K562 treated with DMSO at 1 percent for 12 hours (cell line): ENCODE measurements around the gene FAM222B. TPM values are rescaled to one million over a fixed set of nuclear protein-coding genes. Genes with fewer than 3 reads are reported as not detected.

ENCODE experiments used
- total RNA-seq: library from RNA; unstranded; fragments of 300-600 nt; gene quantifications from 2 replicates; pipeline ENCODE4 v1.2.3, GENCODE V29; 2022; ENCODE audit not compliant: insufficient read depth

FAM222B gene, protein sequence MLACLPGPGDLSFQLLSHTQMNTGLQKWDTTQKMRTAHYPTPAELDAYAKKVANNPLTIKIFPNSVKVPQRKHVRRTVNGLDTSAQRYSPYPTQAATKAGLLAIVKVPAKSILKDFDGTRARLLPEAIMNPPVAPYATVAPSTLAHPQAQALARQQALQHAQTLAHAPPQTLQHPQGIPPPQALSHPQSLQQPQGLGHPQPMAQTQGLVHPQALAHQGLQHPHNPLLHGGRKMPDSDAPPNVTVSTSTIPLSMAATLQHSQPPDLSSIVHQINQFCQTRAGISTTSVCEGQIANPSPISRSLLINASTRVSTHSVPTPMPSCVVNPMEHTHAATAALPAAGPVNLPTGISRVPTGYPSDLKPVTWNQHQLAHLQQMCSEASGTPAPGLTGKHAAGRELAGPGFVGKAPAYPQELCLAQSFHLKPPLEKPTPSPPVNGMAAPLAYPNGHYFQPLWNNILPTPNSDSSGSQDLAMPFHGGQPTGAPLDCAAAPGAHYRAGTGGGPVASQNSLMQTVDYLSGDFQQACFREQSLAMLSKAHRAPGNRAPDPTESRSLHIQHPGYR
- total RNA-seq, result 6.6 and 34.6 TPM in 2 replicates

DNA sequence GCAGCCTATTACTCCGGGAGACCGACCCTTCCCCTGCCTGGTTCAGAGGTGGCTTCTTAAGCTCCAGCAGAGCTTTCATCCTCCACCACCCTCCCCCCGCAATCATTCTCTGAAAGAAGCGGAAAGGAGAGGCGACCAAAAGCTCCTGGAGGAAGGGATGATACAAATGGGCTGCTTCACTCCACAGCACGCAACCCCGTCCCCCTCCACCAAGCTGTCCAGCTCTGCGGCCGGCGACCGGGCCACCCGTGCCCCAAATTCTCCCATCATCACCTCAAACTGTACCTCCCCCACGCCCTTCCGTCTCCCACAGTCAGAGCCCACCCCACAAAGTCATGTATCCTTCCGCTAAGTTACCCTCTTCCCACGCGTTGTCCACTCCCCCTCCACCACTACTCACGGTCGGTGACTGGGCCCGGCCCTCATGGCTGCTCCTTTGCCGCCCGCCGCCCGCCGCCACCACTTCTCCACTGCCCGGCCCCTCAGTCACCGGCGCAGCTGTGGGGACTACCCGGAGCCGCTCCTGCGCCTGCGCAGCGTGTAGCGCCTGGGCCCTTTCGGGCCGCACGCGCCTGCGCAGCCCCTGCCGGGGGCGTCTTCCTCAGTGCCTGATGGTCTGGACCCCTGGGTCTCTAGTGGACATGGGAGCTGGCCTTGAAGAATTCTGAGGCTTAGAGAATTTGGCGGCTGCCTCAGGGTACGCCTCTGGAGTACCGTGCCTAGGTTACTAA, at the start of gene FAM222B:
FAM222B (minus strand) TSS at position 509 of the 731 bp plus-strand sequence. CDS start 76,123 bp downstream, outside the sequence.

DNA sequence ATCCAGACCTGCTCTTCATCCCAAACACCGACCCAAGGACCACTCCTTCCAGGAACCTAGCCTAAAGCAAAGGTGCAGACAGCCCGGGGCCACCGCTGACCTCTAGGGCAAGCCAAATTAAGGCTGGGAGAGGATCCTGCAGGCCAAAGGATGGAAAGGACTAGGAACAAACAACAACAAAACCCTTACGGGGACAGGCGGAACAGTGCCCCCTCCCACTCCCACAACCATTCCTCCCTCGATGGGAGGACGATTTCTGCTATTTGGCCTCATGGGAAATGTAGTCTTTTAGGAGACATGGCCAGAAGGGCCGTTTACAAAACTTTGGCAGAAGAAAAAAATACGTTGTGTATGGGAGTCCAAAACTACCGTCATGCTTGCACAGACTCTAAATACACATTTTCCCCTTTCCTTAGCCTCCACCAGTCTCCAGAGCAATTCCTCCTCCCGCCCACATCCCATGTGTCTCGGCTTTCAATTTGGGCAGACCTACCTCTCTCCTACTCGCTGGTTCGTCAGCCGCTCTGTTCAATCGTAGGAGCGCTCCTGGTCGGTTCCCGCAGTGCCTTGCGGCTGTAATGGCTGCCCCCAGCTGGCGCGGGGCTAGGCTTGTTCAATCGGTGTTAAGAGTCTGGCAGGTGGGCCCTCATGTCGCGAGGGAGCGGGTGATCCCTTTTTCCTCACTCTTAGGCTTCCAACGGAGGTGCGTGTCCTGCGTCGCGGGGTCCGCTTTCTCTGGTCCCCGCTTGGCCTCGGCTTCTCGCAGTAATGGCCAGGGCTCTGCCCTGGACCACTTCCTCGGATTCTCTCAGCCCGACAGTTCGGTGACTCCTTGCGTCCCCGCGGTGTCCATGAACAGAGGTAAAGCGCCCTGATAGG, 12.1 kb upstream of the FAM222B start, which contains the start of gene ERAL1:
ERAL1 (plus strand) TSS at position 560 of the 879 bp plus-strand sequence; CDS start at position 579, 19 bp downstream.

DNA sequence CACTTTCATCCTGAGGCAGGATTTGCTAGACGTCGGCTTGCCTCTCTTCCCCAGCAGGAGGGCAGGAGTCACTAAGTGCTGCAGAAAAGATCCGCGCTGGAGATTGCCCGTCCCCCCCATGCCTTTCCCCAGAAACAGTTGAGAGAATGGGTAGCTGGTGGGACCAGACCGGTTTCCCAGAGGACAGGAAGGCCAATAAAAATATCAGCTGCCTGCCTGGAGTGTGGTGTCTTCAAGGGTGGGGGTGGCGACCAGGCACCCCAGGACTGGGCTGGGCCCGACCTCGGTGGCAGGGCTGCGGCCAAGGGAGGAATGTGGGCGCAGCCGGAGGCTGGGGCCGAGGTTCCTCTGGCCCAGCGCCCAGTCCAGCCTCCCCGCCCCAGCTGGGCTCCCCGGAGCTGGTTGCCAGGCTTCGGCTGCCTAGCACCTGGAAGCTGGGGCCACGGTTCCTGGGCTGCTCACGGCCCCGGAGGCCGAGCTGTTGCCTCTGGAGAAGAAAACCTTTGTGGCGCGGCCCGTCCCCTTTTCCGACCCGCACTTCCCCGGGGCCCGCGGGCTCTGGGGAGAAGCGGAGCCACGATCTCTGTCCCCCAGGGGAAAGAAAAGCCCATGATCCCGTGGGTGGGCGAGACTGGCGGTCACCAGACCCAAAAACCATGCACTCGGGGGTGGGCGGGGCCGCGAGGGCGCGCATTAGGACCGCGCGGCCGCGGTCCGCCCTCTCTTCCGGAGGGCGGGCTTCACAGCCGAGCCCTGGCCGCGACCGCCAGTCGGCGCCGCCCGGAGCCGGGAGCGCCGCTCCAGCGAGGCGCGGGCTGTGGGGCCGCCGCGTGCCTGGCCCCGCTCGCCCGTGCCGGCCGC, 99.1 kb downstream of the FAM222B start, which contains the start of gene TRAF4:
TRAF4 (plus strand) TSS at position 769 of the 861 bp plus-strand sequence. CDS start 102 bp downstream, outside the sequence.

DNA sequence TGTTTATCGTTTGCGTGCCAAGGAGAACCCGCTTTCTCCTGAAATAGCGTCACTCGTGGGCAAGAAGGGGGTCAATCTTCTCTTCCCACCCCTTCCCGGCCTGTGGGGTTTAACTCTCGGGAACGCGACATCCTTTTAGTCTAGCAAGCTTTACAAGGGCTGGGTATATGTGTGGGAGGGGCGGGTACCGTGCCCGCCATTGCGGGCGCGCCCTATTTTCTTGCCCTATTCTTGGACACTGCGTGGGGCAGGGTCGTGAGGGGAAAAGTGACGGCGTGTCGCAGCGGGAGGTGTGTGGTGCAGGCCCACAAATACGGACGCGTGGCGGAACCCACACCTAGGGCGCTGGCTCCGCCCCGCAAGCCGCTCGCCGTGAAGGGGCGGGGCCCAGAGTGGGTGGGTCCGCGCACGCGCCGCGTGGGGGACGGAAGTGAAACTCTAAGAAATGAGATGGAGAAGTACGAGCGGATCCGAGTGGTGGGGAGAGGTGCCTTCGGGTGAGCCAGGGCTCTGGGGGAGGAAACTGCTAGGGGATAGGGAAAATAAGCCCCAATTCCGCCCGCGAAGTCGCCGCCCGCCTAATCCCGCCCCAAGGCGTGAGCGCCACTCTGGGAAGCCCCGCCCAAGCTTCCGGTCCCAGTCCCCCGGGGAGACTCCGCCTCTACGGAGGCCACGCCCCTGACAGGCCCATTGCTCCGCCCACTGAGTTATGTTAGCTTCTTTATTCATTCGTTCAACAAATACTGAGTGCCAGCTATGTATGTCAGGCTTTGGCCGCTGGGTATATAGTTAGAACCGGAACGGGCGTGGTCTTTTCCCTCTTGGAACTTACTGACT, 114.0 kb downstream of the FAM222B start, which contains the start of gene NEK8:
NEK8 (plus strand) TSS at position 425 of the 837 bp plus-strand sequence; CDS start at position 451, 26 bp downstream.

DNA sequence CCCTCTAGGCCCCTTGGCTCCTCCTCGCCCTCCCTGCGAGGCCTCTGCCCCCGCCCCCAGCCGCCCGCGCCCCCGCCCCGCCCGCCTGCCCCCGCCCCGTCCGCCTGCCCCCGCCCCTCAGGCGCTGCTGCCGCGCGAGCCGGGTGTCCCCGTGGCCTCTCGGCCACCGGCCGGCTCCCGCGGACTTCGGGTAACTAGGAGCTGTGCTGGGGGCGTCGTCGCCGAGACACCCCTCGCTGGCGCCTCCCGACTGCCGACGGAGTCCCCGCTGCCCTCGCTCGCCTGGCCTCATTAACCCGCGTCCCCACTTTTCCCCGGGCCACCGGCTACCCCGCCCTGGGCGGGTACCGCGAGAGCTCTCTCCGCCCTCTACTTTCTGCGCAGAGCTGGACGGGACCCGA, 116.4 kb downstream of the FAM222B start, which contains the start of gene TLCD1:
TLCD1 (minus strand) TSS at position 8 of the 401 bp plus-strand sequence. CDS start 136 bp downstream, outside the sequence.

DNA sequence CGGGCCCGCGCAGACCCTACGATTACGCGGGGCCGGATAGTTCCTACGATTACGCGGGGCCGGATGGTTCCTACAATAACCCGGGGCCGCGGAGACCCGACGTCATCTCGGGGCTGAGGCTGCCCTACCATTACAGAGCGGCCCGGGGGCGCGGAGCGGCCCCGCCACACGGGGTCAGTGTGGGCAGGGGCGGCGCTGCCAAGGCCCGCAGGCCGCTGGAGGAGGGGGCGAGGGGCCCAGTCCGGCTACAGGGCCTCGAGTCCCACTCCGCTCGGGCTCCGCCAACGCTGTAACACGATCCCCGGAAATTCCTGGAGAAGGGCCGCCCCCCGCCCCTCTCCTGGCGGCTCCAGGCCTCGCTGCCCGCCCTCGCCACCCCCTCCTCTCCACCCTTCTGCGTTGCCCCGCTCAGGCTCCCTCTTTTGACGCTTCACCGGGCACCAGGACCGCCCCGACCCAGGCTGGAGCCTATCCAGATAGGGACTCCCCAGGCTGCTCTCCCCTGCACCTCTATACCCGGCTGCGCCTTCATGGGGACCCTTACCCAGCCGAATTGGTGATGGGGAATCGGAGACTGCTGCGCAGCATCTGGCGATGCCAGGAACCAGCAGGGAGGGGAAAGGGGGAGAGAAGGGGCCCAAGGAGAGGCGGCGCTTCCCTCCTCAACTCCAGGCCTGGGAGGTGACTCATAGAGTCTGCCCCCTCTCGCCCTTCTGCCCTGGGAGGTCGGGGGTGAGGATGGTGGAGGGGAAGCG, 124.8 kb downstream of the FAM222B start, which contains the start of gene RAB34:
RAB34 (minus strand) TSS at position 291 of the 755 bp plus-strand sequence. CDS start 602 bp downstream, outside the sequence.

DNA sequence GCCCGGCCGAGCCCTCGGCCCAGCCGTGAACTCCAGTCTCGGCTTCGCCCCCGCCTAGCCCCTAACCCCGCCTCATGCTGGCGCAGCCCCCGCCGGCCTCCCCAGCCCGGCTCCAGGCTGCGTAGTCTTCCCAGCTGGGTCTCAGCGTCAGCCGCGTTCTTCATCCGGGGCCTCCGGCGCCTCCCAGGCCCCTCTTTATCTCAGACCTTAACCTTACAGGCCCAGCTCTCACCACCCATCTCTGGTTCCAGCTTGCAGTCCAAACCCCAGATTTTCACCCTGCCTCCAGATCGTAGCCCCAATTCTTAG, 130.9 kb downstream of the FAM222B start, which contains the start of gene PROCA1:
PROCA1 (minus strand) TSS at position 166 of the 309 bp plus-strand sequence. CDS start 228 bp downstream, outside the sequence.

Other genes starting within 250 kb of the FAM222B start
- gene SPAG5, start 243.8 kb downstream of the FAM222B start, total RNA-seq, result 98.4 and 152 TPM in 2 replicates
- gene RSKR, start 228.6 kb downstream of the FAM222B start, total RNA-seq, result 4.1 and 22.2 TPM in 2 replicates
- 18.5 and 92.2 TPM in 2 replicates for gene BLTP2, start 197.6 kb downstream of the FAM222B start, total RNA-seq
- 70.9 and 90.0 TPM in 2 replicates for gene SDF2, start 180.9 kb downstream of the FAM222B start, total RNA-seq
- 29.5 and 79.1 TPM in 2 replicates for gene SUPT6H, start 180.6 kb downstream of the FAM222B start, total RNA-seq
- 3.8 and 8.4 TPM in 2 replicates for gene PROCA1, start 130.9 kb downstream of the FAM222B start, total RNA-seq
- gene RAB34, start 124.9 kb downstream of the FAM222B start, total RNA-seq, result not detected in 2 replicates
- 2,324 and 3,638 TPM in 2 replicates for gene RPL23A, start 122.8 kb downstream of the FAM222B start, total RNA-seq
- gene TLCD1, start 116.6 kb downstream of the FAM222B start, total RNA-seq, result 7.9 and 10.9 TPM in 2 replicates
- gene NEK8, start 114.0 kb downstream of the FAM222B start, total RNA-seq, result 2.8 and 3.3 TPM in 2 replicates
- 104 and 114 TPM in 2 replicates for gene TRAF4, start 98.8 kb downstream of the FAM222B start, total RNA-seq
- 74.7 and 97.3 TPM in 2 replicates for gene ERAL1, start 12.2 kb upstream of the FAM222B start, total RNA-seq
- 151 and 177 TPM in 2 replicates for gene FLOT2, start 54.9 kb upstream of the FAM222B start, total RNA-seq
- 38.6 TPM in 2 replicates for gene DHRS13, start 60.3 kb upstream of the FAM222B start, total RNA-seq
- gene PHF12, start 108.7 kb upstream of the FAM222B start, total RNA-seq, result 18.9 and 26.7 TPM in 2 replicates
- not detected in 2 replicates for gene SEZ6, start 163.2 kb upstream of the FAM222B start, total RNA-seq
- gene PIPOX, start 200.4 kb upstream of the FAM222B start, total RNA-seq, result 0.37 and 0.90 TPM in 2 replicates